K562 (cell line): ENCODE results near the gene SOX18. TPM values are rescaled to one million over a fixed set of nuclear protein-coding genes. Genes with fewer than 3 reads are reported as not detected.

Source experiments
- ATAC-seq: fragments of 200-7000 bp; cut with Tn5 transposase; 3 replicates; pipeline ENCODE4 v1.9.1; 2020; ENCODE audit warnings: moderate library complexity
- BruUV-seq: library from RNA; stranded (reverse); fragments of 400-500 nt; replicated peaks from 2 replicates; lab custom pipeline; 2021; lab: Mats Ljungman, UMichigan
- CTCF ChIA-PET: fragments of 300-600 bp; formaldehyde crosslinking; extraction: SDS; loops from one replicate; lab custom pipeline; 2021; ENCODE audit warnings: low intra/inter-chr PET ratio; lab: Yijun Ruan, JAX
- POLR2A ChIA-PET: fragments of 300-600, 350-650 bp; sonication (Branson Sonifier 250); formaldehyde crosslinking; extraction: SDS; loops from one replicate; lab custom pipeline; 2021; ENCODE audit warnings: antibody characterized with exemption, inconsistent platforms; lab: Yijun Ruan, JAX
- DNase-seq, 4 experiments: peaks; one replicate each; pipeline versions ENCODE4 v3.0.0 to v3.0.0-alpha.2; 2011 to 2018; ENCODE audit warnings: low spot score in 3 of 4, mixed read lengths in 3 of 4; ENCODE audit errors: extremely low read depth in 1 of 4
- FAIRE-seq: peaks from 2 replicates; lab custom pipeline; 2011; peaks lifted over from hg19 to GRCh38; lab: Jason Lieb, UNC
- H2AFZ ChIP-seq: 2 replicates; pipeline ENCODE4 v1.6.0; 2011; ENCODE audit warnings: low read depth, low read length, control low read depth, inconsistent platforms
- H3K27ac ChIP-seq: fragments of 200-600 bp; 3 replicates; pipeline ENCODE4 v1.8.0; 2011; ENCODE audit warnings: low read depth, mild to moderate bottlenecking, control low read depth, inconsistent platforms, low read length, moderate library complexity, mixed read lengths; ENCODE audit errors: extremely low read depth
- H3K27me3 ChIP-seq, 2 experiments: fragments of 300-600 bp in 1 of 2; 2 replicates in 1 of 2; 3 replicates in 1 of 2; pipeline versions ENCODE4 v1.6.0 to v1.8.0; 2011; ENCODE audit warnings: inconsistent platforms in 2 of 2, low read length in 2 of 2, mild to moderate bottlenecking in 1 of 2, mixed read lengths in 1 of 2, moderate library complexity in 1 of 2; ENCODE audit not compliant: control insufficient read depth in 2 of 2, insufficient read depth in 2 of 2
- H3K36me3 ChIP-seq: fragments of 300-600 bp; 3 replicates; pipeline ENCODE4 v1.8.0; 2011; ENCODE audit warnings: mild to moderate bottlenecking, low read length, inconsistent platforms; ENCODE audit not compliant: control insufficient read depth, insufficient read depth
- H3K4me1 ChIP-seq, 2 experiments: fragments of 200-600 bp in 1 of 2; replicated peaks in 1 of 2; 2 replicates in 1 of 2; 3 replicates in 1 of 2; pipeline versions ENCODE4 v1.5.1 to v1.8.0; 2011; ENCODE audit warnings: inconsistent platforms in 2 of 2, low read length in 2 of 2, mild to moderate bottlenecking in 1 of 2, mixed read lengths in 1 of 2, moderate library complexity in 1 of 2; ENCODE audit not compliant: control insufficient read depth in 2 of 2, insufficient read depth in 2 of 2
- H3K4me2 ChIP-seq: 2 replicates; pipeline ENCODE4 v1.6.1; 2011; ENCODE audit warnings: low read length, control low read depth, inconsistent platforms, mixed read lengths; ENCODE audit not compliant: insufficient read depth
- H3K4me3 ChIP-seq: fragments of 200-600 bp; sonication (generic), shearing (Covaris generic); 2 replicates; pipeline ENCODE4 v1.5.1; 2016; ENCODE audit warnings: control low read depth, inconsistent platforms
- H3K79me2 ChIP-seq: fragments of 200-600 bp; 3 replicates; pipeline ENCODE4 v1.8.0; 2011; ENCODE audit warnings: low read length, inconsistent platforms; ENCODE audit not compliant: control insufficient read depth, insufficient read depth
- H3K9ac ChIP-seq, 2 experiments: 2 replicates each; pipeline versions ENCODE4 v1.6.0 to v1.6.1; 2011; ENCODE audit warnings: low read depth in 2 of 2, low read length in 2 of 2, control low read depth in 1 of 2, inconsistent platforms in 1 of 2, mild to moderate bottlenecking in 1 of 2, mixed read lengths in 1 of 2; ENCODE audit not compliant: insufficient read depth in 1 of 2
- H3K9me1 ChIP-seq: one replicate; pipeline ENCODE4 v1.6.0; 2011; ENCODE audit warnings: inconsistent platforms, mild to moderate bottlenecking, low read length, moderate library complexity; ENCODE audit not compliant: control insufficient read depth, insufficient read depth
- H3K9me3 ChIP-seq: replicated peaks from 2 replicates; pipeline ENCODE4 v1.5.1; 2011; ENCODE audit warnings: low read depth, low read length, inconsistent platforms; ENCODE audit not compliant: control insufficient read depth, insufficient read depth
- H4K20me1 ChIP-seq: replicated peaks from 2 replicates; pipeline ENCODE4 v1.6.1; 2011; ENCODE audit warnings: low read length, inconsistent platforms, mixed read lengths; ENCODE audit not compliant: control insufficient read depth, insufficient read depth
- HDAC6 ChIP-seq: IDR thresholded peaks from 2 replicates; pipeline ENCODE4 v1.6.1; 2012; ENCODE audit warnings: low read depth, mild to moderate bottlenecking, control low read depth, inconsistent platforms, low read length, moderate library complexity
- NFIC ChIP-seq: fragments of 450-650 bp; IDR thresholded peaks from 2 replicates; pipeline ENCODE4 v1.6.1; 2017; ENCODE audit warnings: mild to moderate bottlenecking, inconsistent platforms
- WGBS: fragments of 100-300 bp; shearing (Covaris generic); methylation state at CpG from one replicate; pipeline ENCODE4 v1.1.6; 2016; ENCODE audit warnings: low coverage, mixed read lengths; ENCODE audit not compliant: insufficient coverage; ENCODE audit errors: missing lambda C conversion rate; 5-methylcytosine and 5-hydroxymethylcytosine counted together
- in situ Hi-C: fragments of 300-500 bp; cut with MboI; formaldehyde crosslinking; loops from 4 replicates; pipeline ENCODE4 v1.15.0; 2018; ENCODE audit warnings: inconsistent platforms, mixed read lengths
- intact Hi-C: fragments of 100-400 bp; cut with micrococcal nuclease; formaldehyde crosslinking; loops from 2 replicates; pipeline ENCODE4 v1.14.2; 2022
- polyA plus RNA-seq, 8 experiments: library from polyadenylated mRNA; depleted of rRNA in 4 of 8; stranded (reverse) in 5 of 8; unstranded in 3 of 8; fragments of >200 nt; fragmentation: Nextera tagmentation in 2 of 8; fragmentation: Illumina TruSeq in 1 of 8; extraction: Ambion mirVana in 2 of 8; extraction: Trizol in 1 of 8; gene quantifications; 2 replicates each; pipeline versions ENCODE4 v1.2.1 to v1.2.3, GENCODE V29; 2011 to 2014; ENCODE audit warnings: inconsistent platforms in 1 of 8, missing spikeins in 1 of 8
- total RNA-seq, 7 experiments: library from RNA; depleted of rRNA in 6 of 7; stranded (reverse); fragments of >200 nt in 6 of 7; fragmentation: Illumina TruSeq in 2 of 7; extraction: Trizol in 2 of 7; gene quantifications; 2 replicates each; pipeline versions ENCODE4 v1.2.1 to v1.2.3, GENCODE V29; 2011 to 2021; ENCODE audit warnings: low replicate concordance in 1 of 7

The SOX18 gene
- total and polyA plus RNA-seq, 9 of the 15 experiments (the other 6 are each of a cell fraction or from before 2014, with no cell fraction given): 0.15 to 19.8 (median 0.33) TPM

- peak overlapping the region in 1 of 2 experiments; percentile 59; a peak in 2 of 4 replicates for H3K9ac ChIP-seq
- DNase-seq: no peak
- no peaks in the 10 kb centered on the region for H3K27me3 ChIP-seq
- WGBS: 69% methylated on average over 14 of the region's 14 CpGs
- H3K9me1 ChIP-seq: no peaks in the 10 kb centered on the region
- ChIA-PET POLR2A (interaction anchor here (0.5 to 1.5 kb wide), 4 partner anchors 8 to 15 kb away, joined by 3 to 5 read pairs (median 4); partner anchors contain the start of gene LKAAEAR1), CTCF (no interaction called here)
- no peaks in the 10 kb centered on the region for H3K9me3 ChIP-seq
- no peak for FAIRE-seq
- H2AFZ ChIP-seq: no peak overlapping the region
- no TSS peak for BruUV-seq
- ATAC-seq: no peak
- H3K27ac ChIP-seq: no peak overlapping the region
- intact Hi-C loops (no loop called here), in situ Hi-C loops (no loop called here)
- no peaks in the 10 kb centered on the region for H4K20me1 ChIP-seq
- no peaks in the 10 kb centered on the region for H3K79me2 ChIP-seq
- H3K4me3 ChIP-seq: no peak overlapping the region
- H3K4me2 ChIP-seq: no peak overlapping the region
- TF ChIP-seq HDAC6: no peak
- peak; percentile 14; the same call in 1 of the 2 replicates for TF ChIP-seq NFIC
- peaks cover 8% of the 10 kb centered on the region; the same call in 1 of the 3 replicates for H3K36me3 ChIP-seq
- peaks cover 0 to 81% of the 10 kb centered on the region in 2 experiments; a peak in 3 of 5 replicates for H3K4me1 ChIP-seq
These were observed 23.1 kb upstream of the SOX18 start for GRCh38 chr20:64072498-64073063.
